ENCODE data around the gene NR3C2. TPM values are rescaled to one million over a fixed set of nuclear protein-coding genes. Genes with fewer than 3 reads are reported as not detected.

NR3C2 gene
- total RNA-seq, 2 experiments from 2014 or later = 6.1 to 6.4 TPM

DNA sequence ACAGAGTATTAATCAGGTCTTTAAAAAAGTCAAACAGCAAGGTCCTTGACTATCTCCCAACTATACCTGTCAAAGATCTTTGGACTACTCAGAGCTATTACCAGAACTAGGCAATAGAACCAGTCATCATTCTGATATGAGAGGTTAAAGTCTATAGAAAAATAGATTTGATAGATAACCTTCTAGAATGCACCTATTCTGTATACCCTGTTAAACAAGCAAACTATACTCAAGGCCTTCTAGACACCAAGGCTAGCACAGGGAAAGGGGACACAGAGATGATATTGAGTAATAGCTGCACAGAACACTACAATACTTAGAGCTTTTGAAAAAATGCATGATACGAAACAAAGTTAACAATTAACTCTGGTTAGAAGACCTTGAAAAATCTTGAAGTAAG is 149.5 kb downstream of the NR3C2 start:
- Mint-ChIP-seq H3K27me3 (no peaks in the 10 kb centered on the region), H3K9me3 (no peaks in the 10 kb centered on the region), H3K27ac (no peak overlapping the region), H3K4me1 (ENCODE audit: low read depth) (peaks cover 43% of the 10 kb centered on the region), H3K4me3 (no peak overlapping the region), H3K36me3 (ENCODE audit: low read depth) (no peaks in the 10 kb centered on the region)
- intact Hi-C loops (cut with micrococcal nuclease) = no loop called here
- ChIA-PET POLR2A (no interaction called here), CTCF (no interaction called here)
- ATAC-seq (no peak), DNase-seq (no peak)
- TF ChIP-seq, protein P1, sequence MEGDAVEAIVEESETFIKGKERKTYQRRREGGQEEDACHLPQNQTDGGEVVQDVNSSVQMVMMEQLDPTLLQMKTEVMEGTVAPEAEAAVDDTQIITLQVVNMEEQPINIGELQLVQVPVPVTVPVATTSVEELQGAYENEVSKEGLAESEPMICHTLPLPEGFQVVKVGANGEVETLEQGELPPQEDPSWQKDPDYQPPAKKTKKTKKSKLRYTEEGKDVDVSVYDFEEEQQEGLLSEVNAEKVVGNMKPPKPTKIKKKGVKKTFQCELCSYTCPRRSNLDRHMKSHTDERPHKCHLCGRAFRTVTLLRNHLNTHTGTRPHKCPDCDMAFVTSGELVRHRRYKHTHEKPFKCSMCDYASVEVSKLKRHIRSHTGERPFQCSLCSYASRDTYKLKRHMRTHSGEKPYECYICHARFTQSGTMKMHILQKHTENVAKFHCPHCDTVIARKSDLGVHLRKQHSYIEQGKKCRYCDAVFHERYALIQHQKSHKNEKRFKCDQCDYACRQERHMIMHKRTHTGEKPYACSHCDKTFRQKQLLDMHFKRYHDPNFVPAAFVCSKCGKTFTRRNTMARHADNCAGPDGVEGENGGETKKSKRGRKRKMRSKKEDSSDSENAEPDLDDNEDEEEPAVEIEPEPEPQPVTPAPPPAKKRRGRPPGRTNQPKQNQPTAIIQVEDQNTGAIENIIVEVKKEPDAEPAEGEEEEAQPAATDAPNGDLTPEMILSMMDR (IDR thresholded peaks at IDR 0.05) = no peak

DNA sequence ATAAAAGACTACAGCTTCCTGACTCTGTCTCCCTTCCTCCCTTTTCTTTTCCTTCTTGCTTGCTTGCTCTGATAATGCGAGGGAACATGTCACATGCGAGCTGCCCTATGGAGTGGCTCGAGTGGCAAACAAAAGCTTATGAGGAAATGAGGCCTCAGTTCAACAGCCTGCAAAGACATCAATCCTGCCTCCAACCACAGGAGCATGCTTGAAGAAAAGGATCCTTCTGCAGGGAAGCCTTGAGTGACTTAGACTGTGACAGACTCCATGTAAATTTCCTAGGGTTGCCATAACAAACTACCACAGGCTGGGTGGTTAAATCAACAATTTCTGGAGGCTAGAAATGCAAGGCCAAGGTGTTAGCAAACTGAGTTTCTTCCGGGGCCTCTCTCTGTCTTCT is 152.5 kb downstream of the NR3C2 start:
- DNase-seq (no peak), ATAC-seq (no peak)
- intact Hi-C loops (cut with micrococcal nuclease) = no loop called here
- no peaks in the 10 kb centered on the region for H3K9me3 Mint-ChIP-seq
- no peaks in the 10 kb centered on the region for H3K36me3 Mint-ChIP-seq (ENCODE audit: low read depth)
- ChIA-PET POLR2A (no interaction called here), CTCF (interaction anchor here (0.8 kb wide), 1 partner anchor 10 kb away, joined by 3 read pairs; no protein-coding TSS in a partner anchor)
- no peaks in the 10 kb centered on the region for H3K27me3 Mint-ChIP-seq
- TF ChIP-seq, protein P1 (IDR thresholded peaks at IDR 0.05) = no peak
- no peak overlapping the region for H3K27ac Mint-ChIP-seq
- H3K4me3 Mint-ChIP-seq = no peak overlapping the region
- peaks cover 35% of the 10 kb centered on the region for H3K4me1 Mint-ChIP-seq (ENCODE audit: low read depth)

DNA sequence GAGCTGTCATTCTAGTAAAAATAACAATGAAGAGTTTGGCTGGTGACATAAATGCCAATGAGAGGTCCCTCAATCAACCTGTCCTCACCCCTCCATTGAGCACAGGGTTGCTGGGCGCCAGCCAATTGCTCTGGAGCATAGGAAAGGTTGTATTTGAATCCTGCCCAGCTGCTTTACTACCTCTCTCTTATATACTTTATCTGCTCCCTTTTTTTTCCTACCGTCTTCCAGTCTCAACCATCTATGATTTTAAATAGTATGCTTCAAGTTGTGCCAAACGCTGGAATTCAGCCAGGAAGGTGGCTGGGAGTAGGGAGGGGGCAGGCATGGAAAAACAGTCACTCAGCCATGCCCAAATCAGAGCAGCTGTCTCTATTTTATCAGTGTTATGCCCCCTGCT is 153.8 kb downstream of the NR3C2 start:
- intact Hi-C loops (cut with micrococcal nuclease) = no loop called here
- Mint-ChIP-seq H3K27ac (no peak overlapping the region), H3K4me1 (ENCODE audit: low read depth) (peaks cover 34% of the 10 kb centered on the region), H3K36me3 (ENCODE audit: low read depth) (no peaks in the 10 kb centered on the region), H3K27me3 (no peaks in the 10 kb centered on the region), H3K4me3 (no peak overlapping the region), H3K9me3 (no peaks in the 10 kb centered on the region)
- ChIA-PET POLR2A (no interaction called here), CTCF (no interaction called here)
- DNase-seq (no peak), ATAC-seq (no peak)
- TF ChIP-seq, protein P1 (IDR thresholded peaks at IDR 0.05) = no peak

DNA sequence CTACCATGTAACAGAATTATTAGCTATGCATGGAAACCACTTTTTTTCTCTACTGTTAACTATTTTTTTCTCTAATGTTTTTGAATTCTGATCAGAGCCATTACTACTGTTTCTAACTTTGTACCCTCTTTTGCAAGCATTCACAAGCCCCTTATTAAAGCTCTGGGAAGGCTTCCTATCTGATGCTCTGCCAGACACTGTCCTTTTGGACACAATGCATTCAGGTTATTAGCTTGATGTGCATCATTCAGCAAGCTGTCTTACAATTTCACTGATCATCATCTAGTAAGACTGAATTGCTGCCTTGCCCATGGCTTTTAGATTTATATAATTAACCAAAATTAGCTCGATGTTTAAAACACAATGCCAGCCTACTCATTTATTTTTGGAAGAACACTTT is 155.1 kb downstream of the NR3C2 start:
- intact Hi-C loops (cut with micrococcal nuclease) = no loop called here
- H3K4me3 Mint-ChIP-seq = no peak overlapping the region
- POLR2A ChIA-PET = no interaction called here
- CTCF ChIA-PET = no interaction called here
- H3K27me3 Mint-ChIP-seq = no peaks in the 10 kb centered on the region
- TF ChIP-seq, protein P1 (IDR thresholded peaks at IDR 0.05) = no peak
- no peaks in the 10 kb centered on the region for H3K9me3 Mint-ChIP-seq
- H3K4me1 Mint-ChIP-seq (ENCODE audit: low read depth) = peaks cover 32% of the 10 kb centered on the region
- no peak overlapping the region for H3K27ac Mint-ChIP-seq
- no peaks in the 10 kb centered on the region for H3K36me3 Mint-ChIP-seq (ENCODE audit: low read depth)
- ATAC-seq = no peak
- DNase-seq = no peak

DNA sequence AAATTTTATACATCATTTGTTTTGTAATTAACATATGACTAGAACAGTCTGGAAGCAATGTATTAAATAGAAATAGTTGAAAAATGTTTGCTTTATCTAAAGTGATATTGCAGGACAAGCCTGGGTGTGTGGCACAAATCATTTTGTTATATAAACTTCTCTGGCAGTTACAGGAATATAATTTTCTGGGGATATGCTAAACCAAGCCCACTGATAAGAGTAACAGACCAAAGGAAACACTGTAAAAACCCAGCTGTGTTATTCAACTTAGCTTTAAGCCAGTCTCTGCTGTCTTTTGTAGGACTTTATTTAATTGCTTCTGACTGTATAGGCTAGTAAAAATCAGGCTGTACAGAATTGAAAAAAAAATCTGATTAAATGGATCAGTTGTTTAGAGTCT is 156.2 kb downstream of the NR3C2 start:
- intact Hi-C loops (cut with micrococcal nuclease) = no loop called here
- H3K27me3 Mint-ChIP-seq = no peaks in the 10 kb centered on the region
- H3K4me3 Mint-ChIP-seq = no peak overlapping the region
- no peaks in the 10 kb centered on the region for H3K36me3 Mint-ChIP-seq (ENCODE audit: low read depth)
- DNase-seq (no peak), ATAC-seq (no peak)
- TF ChIP-seq, protein P1 (IDR thresholded peaks at IDR 0.05) = no peak
- H3K9me3 Mint-ChIP-seq = no peaks in the 10 kb centered on the region
- no peak overlapping the region for H3K27ac Mint-ChIP-seq
- ChIA-PET CTCF (no interaction called here), POLR2A (no interaction called here)
- H3K4me1 Mint-ChIP-seq (ENCODE audit: low read depth) = peaks cover 34% of the 10 kb centered on the region
